WI38 (cell line): ENCODE data around the gene DDIAS.

Experiments
- H3K4me3 ChIP-seq: 2 replicates; pipeline ENCODE4 v1.5.1; 2011; ENCODE audit warnings: low read depth, mild to moderate bottlenecking, control low read depth, low read length
- CTCF ChIP-seq: IDR thresholded peaks from 2 replicates; pipeline ENCODE4 v1.5.1; 2012; ENCODE audit warnings: low read depth, mild to moderate bottlenecking, control low read depth, low read length

Gene DDIAS

GRCh38 chr11:82927264-82927880 is 25.8 kb downstream of the DDIAS start:
- peak; percentile 59; the same call in 1 of the 2 replicates for TF ChIP-seq CTCF
- no peak overlapping the region for H3K4me3 ChIP-seq

GRCh38 chr11:82929121-82929520 is 27.6 kb downstream of the DDIAS start:
- no peak overlapping the region for H3K4me3 ChIP-seq
- no peak for TF ChIP-seq CTCF

- no peak overlapping the region for H3K4me3 ChIP-seq
- no peak for TF ChIP-seq CTCF
These were observed 28.7 kb downstream of the DDIAS start for GRCh38 chr11:82930229-82930628.

- TF ChIP-seq CTCF: no peak
- H3K4me3 ChIP-seq: no peak overlapping the region
These were observed 29.2 kb downstream of the DDIAS start for GRCh38 chr11:82930734-82931133.

GRCh38 chr11:82932564-82932963 is 31.0 kb downstream of the DDIAS start:
- H3K4me3 ChIP-seq: no peak overlapping the region
- TF ChIP-seq CTCF: no peak

- TF ChIP-seq CTCF: no peak
These were observed 34.7 kb downstream of the DDIAS start for GRCh38 chr11:82936261-82936660.

GRCh38 chr11:82937554-82937953 is 36.0 kb downstream of the DDIAS start:
- TF ChIP-seq CTCF: no peak
- no peak overlapping the region for H3K4me3 ChIP-seq

More at GRCh38 chr11:82936261-82936660, 34.7 kb downstream of the DDIAS start:
- H3K4me3 ChIP-seq: no peak overlapping the region
